Measurements from ENCODE around the gene BRD4. TPM values are rescaled to one million over a fixed set of nuclear protein-coding genes. Genes with fewer than 3 reads are reported as not detected.

The BRD4 gene
- total RNA-seq, 4 donors from 2014 or later = 54.8 to 111 (median 68.3) TPM

- TF ChIP-seq POLR2AphosphoS5 (IDR thresholded peaks at IDR 0.05) (no peak), POLR2A (IDR thresholded peaks at IDR 0.05) (no peak), EP300 (IDR thresholded peaks at IDR 0.05) (no peak)
- TF ChIP-seq, protein P1, sequence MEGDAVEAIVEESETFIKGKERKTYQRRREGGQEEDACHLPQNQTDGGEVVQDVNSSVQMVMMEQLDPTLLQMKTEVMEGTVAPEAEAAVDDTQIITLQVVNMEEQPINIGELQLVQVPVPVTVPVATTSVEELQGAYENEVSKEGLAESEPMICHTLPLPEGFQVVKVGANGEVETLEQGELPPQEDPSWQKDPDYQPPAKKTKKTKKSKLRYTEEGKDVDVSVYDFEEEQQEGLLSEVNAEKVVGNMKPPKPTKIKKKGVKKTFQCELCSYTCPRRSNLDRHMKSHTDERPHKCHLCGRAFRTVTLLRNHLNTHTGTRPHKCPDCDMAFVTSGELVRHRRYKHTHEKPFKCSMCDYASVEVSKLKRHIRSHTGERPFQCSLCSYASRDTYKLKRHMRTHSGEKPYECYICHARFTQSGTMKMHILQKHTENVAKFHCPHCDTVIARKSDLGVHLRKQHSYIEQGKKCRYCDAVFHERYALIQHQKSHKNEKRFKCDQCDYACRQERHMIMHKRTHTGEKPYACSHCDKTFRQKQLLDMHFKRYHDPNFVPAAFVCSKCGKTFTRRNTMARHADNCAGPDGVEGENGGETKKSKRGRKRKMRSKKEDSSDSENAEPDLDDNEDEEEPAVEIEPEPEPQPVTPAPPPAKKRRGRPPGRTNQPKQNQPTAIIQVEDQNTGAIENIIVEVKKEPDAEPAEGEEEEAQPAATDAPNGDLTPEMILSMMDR (IDR thresholded peaks at IDR 0.05) = no peak
- no peak for DNase-seq (ENCODE audit: low spot score in 2 of 2)
- Histone ChIP-seq H3K4me3 (no peak overlapping the region), H3K36me3 (no peaks in the 10 kb centered on the region), H3K9me3 (no peaks in the 10 kb centered on the region), H3K4me1 (peaks cover 2% of the 10 kb centered on the region), H3K27ac (peak overlapping the region; percentile 24), H3K27me3 (no peaks in the 10 kb centered on the region)
- WGBS = 59% methylated on average over 5 of the region's 5 CpGs
Measured at GRCh38 chr19:15210323-15210781, 122.0 kb downstream of the BRD4 start.

DNA sequence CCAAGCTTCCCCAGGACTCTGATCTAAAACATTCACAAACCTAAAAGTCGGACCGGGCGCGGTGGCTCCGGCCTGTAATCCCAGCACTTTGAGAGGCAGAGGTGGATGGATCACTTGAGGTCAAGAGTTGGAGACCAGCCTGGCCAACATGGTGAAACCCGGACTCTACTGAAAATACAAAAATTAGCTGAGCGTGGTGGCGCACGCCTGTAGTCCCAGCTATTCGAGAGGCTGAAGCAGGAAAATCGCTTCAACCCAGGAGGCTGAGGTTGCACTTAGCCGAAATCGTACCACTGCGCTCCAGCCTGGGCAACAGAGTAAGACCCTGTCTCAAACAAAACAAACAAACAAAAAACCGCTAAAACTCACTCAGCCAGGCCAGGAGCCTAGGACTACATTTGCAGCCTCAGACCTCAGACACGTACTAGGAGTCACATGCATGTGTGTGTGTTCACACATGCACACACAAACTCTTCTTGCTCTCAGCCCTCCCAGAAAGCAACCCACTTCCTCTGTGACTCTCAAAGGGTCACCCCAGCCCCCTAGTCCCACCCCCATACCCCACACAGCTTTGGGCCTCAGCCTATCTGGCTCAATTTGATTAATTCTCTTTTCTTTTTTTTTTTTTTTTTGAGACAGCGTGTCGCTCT lies 130.8 kb downstream of the BRD4 start:
- TF ChIP-seq EP300 (IDR thresholded peaks at IDR 0.05) (no peak), POLR2AphosphoS5 (IDR thresholded peaks at IDR 0.05) (no peak), POLR2A (IDR thresholded peaks at IDR 0.05) (no peak)
- TF ChIP-seq, protein P1 (IDR thresholded peaks at IDR 0.05) = no peak
- peak overlapping the region; percentile 63 for H3K4me3 ChIP-seq
- no peak for DNase-seq (ENCODE audit: low spot score in 2 of 2)
- peak overlapping the region; percentile 96 for H3K27ac ChIP-seq
- H3K27me3 ChIP-seq = peaks cover 14% of the 10 kb centered on the region
- H3K36me3 ChIP-seq = no peaks in the 10 kb centered on the region
- no peaks in the 10 kb centered on the region for H3K9me3 ChIP-seq
- WGBS = 92% methylated on average over 18 of the region's 18 CpGs
- H3K4me1 ChIP-seq = peaks cover 47% of the 10 kb centered on the region

GRCh38 chr19:15200553-15201364 lies 131.6 kb downstream of the BRD4 start, which contains the start of gene NOTCH3:
NOTCH3 (minus strand) TSS chr19:15200995; CDS start chr19:15200905, 90 bp downstream.
- peak within 1 kb of the TSS; percentile 63 for H3K4me3 ChIP-seq
- H3K4me1 ChIP-seq = peaks cover 55% of the 10 kb centered on the region
- no peak for DNase-seq (ENCODE audit: low spot score in 2 of 2)
- H3K36me3 ChIP-seq = no peaks in the 10 kb centered on the region
- H3K27me3 ChIP-seq = peaks cover 20% of the 10 kb centered on the region
- no peaks in the 10 kb centered on the region for H3K9me3 ChIP-seq
- peak within 1 kb of the TSS; percentile 96 for H3K27ac ChIP-seq
- TF ChIP-seq EP300 (IDR thresholded peaks at IDR 0.05) (no peak), POLR2AphosphoS5 (IDR thresholded peaks at IDR 0.05) (no peak), POLR2A (IDR thresholded peaks at IDR 0.05) (no peak)
- TF ChIP-seq, protein P1 (IDR thresholded peaks at IDR 0.05) = no peak
- 10% methylated on average over 15 of the region's 74 CpGs for WGBS

DNA sequence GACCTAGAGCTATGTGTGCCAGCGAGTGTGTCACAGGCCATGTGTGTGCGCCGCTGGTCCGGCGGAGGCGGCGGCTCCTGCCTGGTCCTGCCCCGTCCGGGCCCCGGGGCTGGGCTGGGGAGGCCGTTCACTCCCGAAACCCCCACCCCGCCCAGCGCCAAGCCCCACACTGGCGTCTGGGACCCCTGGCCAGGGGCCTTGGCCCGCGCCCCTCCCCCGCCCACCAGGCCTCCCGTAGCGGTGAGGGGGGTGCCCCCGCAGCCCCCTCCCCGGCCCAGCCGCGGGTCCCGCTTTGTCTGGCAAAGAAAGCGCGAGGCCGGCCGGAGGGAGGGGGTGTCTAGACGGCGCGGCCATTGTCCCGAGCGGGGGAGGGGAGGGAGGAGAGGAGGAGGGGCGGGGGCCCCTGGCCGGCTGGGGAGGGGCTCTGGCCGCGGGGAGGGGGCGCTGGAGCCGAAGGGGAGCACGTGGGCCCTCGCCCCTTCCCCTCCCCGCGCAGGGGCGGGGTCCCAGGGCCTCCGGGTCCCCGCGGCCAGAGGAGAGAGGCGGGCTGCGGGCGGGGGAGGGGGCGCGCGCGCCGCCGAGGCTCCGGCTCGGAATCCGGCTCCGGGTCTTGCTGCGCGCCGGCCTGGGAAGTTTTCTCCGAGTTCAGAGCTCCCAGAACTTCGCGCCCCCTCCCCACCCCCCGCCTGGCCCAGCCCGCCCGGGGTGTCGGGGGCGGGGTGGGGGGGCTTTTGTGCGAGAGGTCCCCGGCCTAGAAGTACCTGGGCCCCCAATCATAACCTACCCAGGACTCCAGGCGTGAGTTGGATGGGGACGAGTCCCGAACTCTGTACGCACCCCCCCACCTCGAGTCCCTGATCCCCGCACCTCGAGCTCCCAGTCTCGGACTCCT lies 132.4 kb downstream of the BRD4 start:
- WGBS = 0% methylated on average over 1 of the region's 82 CpGs
- TF ChIP-seq, protein P1 (IDR thresholded peaks at IDR 0.05) = no peak
- TF ChIP-seq POLR2AphosphoS5 (IDR thresholded peaks at IDR 0.05) = no peak
- TF ChIP-seq EP300 (IDR thresholded peaks at IDR 0.05) = no peak
- TF ChIP-seq POLR2A (IDR thresholded peaks at IDR 0.05) = no peak

More for the DNA sequence above, 132.4 kb downstream of the BRD4 start:
- Histone ChIP-seq H3K9me3 (no peaks in the 10 kb centered on the region), H3K4me1 (peaks cover 63% of the 10 kb centered on the region), H3K27me3 (peaks cover 23% of the 10 kb centered on the region), H3K27ac (peak overlapping the region; percentile 96), H3K36me3 (no peaks in the 10 kb centered on the region), H3K4me3 (peak overlapping the region; percentile 63)
- DNase-seq (ENCODE audit: low spot score in 2 of 2) = no peak

Measured in suprapubic skin (tissue), 4 donors.